ENCODE results near the gene RYR1. TPM values are rescaled to one million over a fixed set of nuclear protein-coding genes. Genes with fewer than 3 reads are reported as not detected.
"Not testable (repeated sequence)": the region's sequence is repeated elsewhere in the genome, so short reads cannot be mapped to it uniquely, and the experiment has no call there.

The RYR1 gene
- total RNA-seq, 2 experiments from 2014 or later = 0.20 to 1.2 TPM

- no peak for ATAC-seq (ENCODE audit: poor library complexity)
- no peak overlapping the region for H3K27ac Mint-ChIP-seq
- CTCF ChIA-PET = no interaction called here
These were observed 22.3 kb upstream of the RYR1 start for GRCh38 chr19:38411041-38411712.

GRCh38 chr19:38411898-38412297, 21.6 kb upstream of the RYR1 start:
- H3K27ac ChIP-seq (ENCODE audit: low read depth in 1 of 2, low read length in 2 of 2); H3K9me3 Mint-ChIP-seq; DNase-seq; H3K27me3 Mint-ChIP-seq; H3K27me3 ChIP-seq (ENCODE audit: control insufficient read depth in 1 of 2, insufficient read depth in 2 of 2, low read length in 2 of 2); CTCF ChIA-PET; ATAC-seq (ENCODE audit: poor library complexity); H3K4me1 Mint-ChIP-seq (ENCODE audit: low read depth); H3K4me1 ChIP-seq (ENCODE audit: insufficient read depth, low read length); H3K4me3 Mint-ChIP-seq; H3K4me3 ChIP-seq (ENCODE audit: low read length); H3K9me3 ChIP-seq (ENCODE audit: control insufficient read depth in 1 of 2, insufficient read depth in 1 of 2, low read length in 2 of 2); intact Hi-C loops (cut with DNase I, micrococcal nuclease); H3K27ac Mint-ChIP-seq: not testable (repeated sequence)
- H3K36me3 Mint-ChIP-seq (ENCODE audit: low read depth) = peaks cover 12% of the 10 kb centered on the region
- peaks cover 14% of the 10 kb centered on the region for H3K36me3 ChIP-seq (ENCODE audit: insufficient read depth, low read length)
- POLR2A ChIA-PET = interaction anchor here (0.6 to 1.9 kb wide), 2 partner anchors 8 to 862 kb away, joined by 3 to 5 read pairs; partner anchors contain the start of gene FAM98C

More at GRCh38 chr19:38411041-38411712, 22.3 kb upstream of the RYR1 start:
- intact Hi-C loops (cut with DNase I, micrococcal nuclease) = no loop called here
- Mint-ChIP-seq H3K4me3 (no peak overlapping the region), H3K27me3 (no peaks in the 10 kb centered on the region), H3K9me3 (no peaks in the 10 kb centered on the region), H3K36me3 (ENCODE audit: low read depth) (peaks cover 15% of the 10 kb centered on the region), H3K4me1 (ENCODE audit: low read depth) (no peaks in the 10 kb centered on the region)
- H3K27me3 ChIP-seq (ENCODE audit: control insufficient read depth in 1 of 2, insufficient read depth in 2 of 2, low read length in 2 of 2) = no peaks in the 10 kb centered on the region
- no peak overlapping the region for H3K4me3 ChIP-seq (ENCODE audit: low read length)
- POLR2A ChIA-PET = no interaction called here
- H3K4me1 ChIP-seq (ENCODE audit: insufficient read depth, low read length) = no peaks in the 10 kb centered on the region
- no peak overlapping the region for H3K27ac ChIP-seq (ENCODE audit: low read depth in 1 of 2, low read length in 2 of 2)
- TF ChIP-seq CTCF (IDR thresholded peaks at IDR 0.05) = no peak
- H3K36me3 ChIP-seq (ENCODE audit: insufficient read depth, low read length) = peaks cover 21% of the 10 kb centered on the region
- no peak for DNase-seq
- H3K9me3 ChIP-seq (ENCODE audit: control insufficient read depth in 1 of 2, insufficient read depth in 1 of 2, low read length in 2 of 2) = no peaks in the 10 kb centered on the region

GRCh38 chr19:38412491-38412890, 21.0 kb upstream of the RYR1 start:
- H3K27me3 ChIP-seq (ENCODE audit: control insufficient read depth in 1 of 2, insufficient read depth in 2 of 2, low read length in 2 of 2) = no peaks in the 10 kb centered on the region
- intact Hi-C loops (cut with DNase I, micrococcal nuclease) = no loop called here
- TF ChIP-seq CTCF (IDR thresholded peaks at IDR 0.05) = no peak
- peaks cover 6% of the 10 kb centered on the region for H3K36me3 Mint-ChIP-seq (ENCODE audit: low read depth)
- H3K27ac ChIP-seq (ENCODE audit: low read depth in 1 of 2, low read length in 2 of 2) = no peak overlapping the region
- no peak overlapping the region for H3K27ac Mint-ChIP-seq
- peaks cover 10% of the 10 kb centered on the region for H3K4me1 Mint-ChIP-seq (ENCODE audit: low read depth)
- no peaks in the 10 kb centered on the region for H3K27me3 Mint-ChIP-seq
- H3K4me1 ChIP-seq (ENCODE audit: insufficient read depth, low read length) = peaks cover 5% of the 10 kb centered on the region
- DNase-seq (no peak), ATAC-seq (ENCODE audit: poor library complexity) (no peak)
- ChIA-PET CTCF (no interaction called here), POLR2A (interaction anchor here (0.6 to 1.9 kb wide), 2 partner anchors 9 to 861 kb away, joined by 3 to 5 read pairs; partner anchors contain the start of gene FAM98C)
- H3K4me3 ChIP-seq (ENCODE audit: low read length) = no peak overlapping the region
- no peaks in the 10 kb centered on the region for H3K9me3 ChIP-seq (ENCODE audit: control insufficient read depth in 1 of 2, insufficient read depth in 1 of 2, low read length in 2 of 2)
- no peaks in the 10 kb centered on the region for H3K9me3 Mint-ChIP-seq
- H3K4me3 Mint-ChIP-seq = no peak overlapping the region
- peaks cover 9% of the 10 kb centered on the region for H3K36me3 ChIP-seq (ENCODE audit: insufficient read depth, low read length)

- H3K27me3 ChIP-seq (ENCODE audit: control insufficient read depth in 1 of 2, insufficient read depth in 2 of 2, low read length in 2 of 2) = no peaks in the 10 kb centered on the region
- ATAC-seq (ENCODE audit: poor library complexity) = no peak
- H3K4me3 Mint-ChIP-seq = no peak overlapping the region
- peaks cover 1% of the 10 kb centered on the region for H3K36me3 Mint-ChIP-seq (ENCODE audit: low read depth)
- CTCF ChIA-PET = no interaction called here
- H3K36me3 ChIP-seq (ENCODE audit: insufficient read depth, low read length) = peaks cover 7% of the 10 kb centered on the region
- peaks cover 10% of the 10 kb centered on the region for H3K4me1 ChIP-seq (ENCODE audit: insufficient read depth, low read length)
- no peaks in the 10 kb centered on the region for H3K9me3 Mint-ChIP-seq
- H3K27ac Mint-ChIP-seq = no peak overlapping the region
- H3K4me1 Mint-ChIP-seq (ENCODE audit: low read depth) = peaks cover 15% of the 10 kb centered on the region
- DNase-seq = no peak
- H3K9me3 ChIP-seq (ENCODE audit: control insufficient read depth in 1 of 2, insufficient read depth in 1 of 2, low read length in 2 of 2) = no peaks in the 10 kb centered on the region
- POLR2A ChIA-PET = interaction anchor here (1.9 kb wide), 1 partner anchor 10 kb away, joined by 5 read pairs; the partner anchor contains the start of gene FAM98C
- TF ChIP-seq CTCF (IDR thresholded peaks at IDR 0.05) = no peak
- no peaks in the 10 kb centered on the region for H3K27me3 Mint-ChIP-seq
- H3K4me3 ChIP-seq (ENCODE audit: low read length) = no peak overlapping the region
- no peak overlapping the region for H3K27ac ChIP-seq (ENCODE audit: low read depth in 1 of 2, low read length in 2 of 2)
- intact Hi-C loops (cut with DNase I, micrococcal nuclease) = no loop called here
These were observed 20.5 kb upstream of the RYR1 start for GRCh38 chr19:38412961-38413360.

All from CD4-positive, alpha-beta T cell (primary cell).